IPS-18c (cell line): ENCODE results near the gene MAN2A1.
"Not testable (repeated sequence)": the region's sequence is repeated elsewhere in the genome, so short reads cannot be mapped to it uniquely, and the experiment has no call there.

Source experiments
- H3K4me3 ChIP-seq: 2 replicates; pipeline ENCODE4 v1.7.0; 2013; ENCODE audit warnings: low read depth, mild to moderate bottlenecking, low read length, moderate library complexity; ENCODE audit not compliant: insufficient read depth
- H3K9me3 ChIP-seq: one replicate; pipeline ENCODE4 v1.6.1; 2013; ENCODE audit warnings: mild to moderate bottlenecking, low read length, moderate library complexity; ENCODE audit not compliant: control insufficient read depth, insufficient read depth

The MAN2A1 gene

GRCh38 chr5:109825450-109825849 is 135.7 kb downstream of the MAN2A1 start:
- Histone ChIP-seq H3K4me3 (no peak overlapping the region), H3K9me3 (no peaks in the 10 kb centered on the region)

DNA sequence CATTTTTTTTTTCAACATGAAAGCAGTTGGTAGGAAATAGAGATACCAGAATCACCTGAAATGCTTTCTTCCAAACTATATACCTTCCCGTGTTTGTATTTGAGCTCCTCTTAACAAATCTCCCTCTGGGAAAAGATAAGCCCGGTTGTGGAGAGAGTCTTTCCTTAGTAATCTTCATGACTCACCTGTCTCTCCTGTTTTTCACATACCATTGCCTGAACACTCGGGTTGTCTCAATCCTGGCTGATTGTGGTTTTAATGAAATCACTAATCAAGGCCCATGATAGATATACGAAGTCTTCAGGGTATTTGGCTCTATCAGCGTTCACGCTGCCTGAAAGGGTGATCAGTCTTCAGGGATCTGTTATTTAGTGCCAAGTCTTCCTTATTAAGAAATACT is 136.7 kb downstream of the MAN2A1 start:
- H3K9me3 ChIP-seq, result no peaks in the 10 kb centered on the region
- H3K4me3 ChIP-seq, result no peak overlapping the region

DNA sequence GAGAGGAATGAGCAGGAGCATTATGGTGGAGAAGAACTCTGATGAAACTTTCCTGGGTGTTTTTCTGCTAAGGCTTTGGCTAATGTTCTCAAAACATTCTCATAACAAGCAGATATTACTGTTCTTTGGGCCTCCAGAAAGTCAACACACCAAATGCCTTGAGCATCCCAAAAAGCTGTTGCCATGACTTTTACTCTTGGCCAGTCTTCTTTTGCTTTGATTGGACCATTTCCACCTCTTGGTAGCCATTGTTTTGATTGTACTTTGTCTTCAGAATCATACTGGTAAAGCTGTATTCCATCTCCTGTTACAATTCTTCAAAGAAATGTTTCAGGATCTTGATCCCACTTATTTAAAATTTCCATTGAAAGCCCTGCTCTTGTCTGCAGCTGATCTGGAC is 139.6 kb downstream of the MAN2A1 start:
- Histone ChIP-seq H3K9me3 (no peaks in the 10 kb centered on the region), H3K4me3 (no peak overlapping the region)

DNA sequence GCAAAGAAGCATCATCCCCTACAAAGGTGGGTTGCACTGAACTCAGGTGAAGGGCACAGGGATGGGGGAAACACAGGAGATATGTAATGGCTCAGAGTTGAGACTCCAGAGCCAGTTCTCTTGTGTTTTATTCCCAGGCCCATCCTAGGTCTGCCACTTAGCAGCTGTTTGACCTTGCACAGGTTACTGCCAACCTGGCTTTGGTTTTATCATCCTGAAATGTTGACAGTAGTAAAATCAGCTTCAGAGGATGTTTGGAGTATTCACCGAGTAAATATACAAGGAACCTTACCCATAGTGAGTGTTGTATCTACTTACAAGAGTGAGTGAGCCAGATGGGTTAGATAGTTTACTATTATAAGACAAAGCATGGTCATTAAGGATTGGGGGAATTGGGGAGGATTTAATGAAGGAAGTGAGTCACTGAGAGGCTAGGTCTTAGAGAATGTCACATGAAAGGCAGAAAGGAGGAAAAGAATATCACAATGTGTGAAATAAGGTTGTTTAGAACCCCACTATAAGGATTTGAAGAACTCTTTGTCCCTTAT is 141.3 kb downstream of the MAN2A1 start:
- no peak overlapping the region for H3K4me3 ChIP-seq
- H3K9me3 ChIP-seq, result no peaks in the 10 kb centered on the region

GRCh38 chr5:109832207-109833188 is 142.8 kb downstream of the MAN2A1 start:
- H3K4me3 ChIP-seq, H3K9me3 ChIP-seq: not testable (repeated sequence)

DNA sequence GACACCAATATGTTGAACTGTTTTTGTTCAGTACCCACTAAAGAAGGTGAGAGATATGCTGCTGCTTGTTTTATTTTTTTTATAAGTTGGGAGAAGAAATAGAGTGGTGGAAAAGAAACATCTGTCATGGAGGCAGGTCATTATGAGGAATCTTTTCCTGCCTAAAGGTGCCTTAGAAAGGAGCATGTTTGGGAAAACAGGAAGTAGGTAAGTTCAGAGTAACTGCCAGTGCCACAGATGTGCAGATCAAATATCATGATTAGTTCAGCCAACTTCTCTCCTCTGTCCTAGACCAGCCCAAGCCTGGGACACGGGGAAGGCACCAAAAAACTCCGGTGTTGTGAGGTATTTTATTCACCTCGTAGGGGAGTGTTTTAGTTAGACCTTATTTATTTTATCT is 144.2 kb downstream of the MAN2A1 start:
- no peaks in the 10 kb centered on the region for H3K9me3 ChIP-seq
- no peak overlapping the region for H3K4me3 ChIP-seq

DNA sequence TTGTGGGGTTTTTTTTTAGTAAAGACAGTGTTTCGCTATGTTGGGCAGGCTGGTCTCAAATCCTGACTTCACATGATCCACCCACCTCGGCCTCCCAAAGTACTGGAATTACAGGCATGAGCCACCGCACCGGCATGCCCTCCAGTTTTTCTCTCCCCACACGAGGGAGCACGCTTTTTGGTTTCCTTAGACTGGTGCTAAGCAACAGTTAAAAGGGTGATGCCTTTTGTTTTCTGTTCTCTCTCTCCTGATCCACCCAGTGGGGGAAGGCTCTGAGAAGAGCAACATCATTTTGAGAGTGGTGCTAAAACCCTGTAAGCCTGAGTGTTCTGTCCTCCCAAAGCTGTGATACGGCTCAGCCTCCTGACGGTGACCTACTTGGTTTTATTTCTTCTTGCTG is 146.6 kb downstream of the MAN2A1 start:
- no peaks in the 10 kb centered on the region for H3K9me3 ChIP-seq
- H3K4me3 ChIP-seq, result no peak overlapping the region

- H3K4me3 ChIP-seq, result no peak overlapping the region
Observed at GRCh38 chr5:109837231-109837861, 147.6 kb downstream of the MAN2A1 start.

GRCh38 chr5:109838157-109838556 is 148.4 kb downstream of the MAN2A1 start:
- no peaks in the 10 kb centered on the region for H3K9me3 ChIP-seq
- H3K4me3 ChIP-seq, result no peak overlapping the region

More at GRCh38 chr5:109837231-109837861, 147.6 kb downstream of the MAN2A1 start:
- no peaks in the 10 kb centered on the region for H3K9me3 ChIP-seq

DNA sequence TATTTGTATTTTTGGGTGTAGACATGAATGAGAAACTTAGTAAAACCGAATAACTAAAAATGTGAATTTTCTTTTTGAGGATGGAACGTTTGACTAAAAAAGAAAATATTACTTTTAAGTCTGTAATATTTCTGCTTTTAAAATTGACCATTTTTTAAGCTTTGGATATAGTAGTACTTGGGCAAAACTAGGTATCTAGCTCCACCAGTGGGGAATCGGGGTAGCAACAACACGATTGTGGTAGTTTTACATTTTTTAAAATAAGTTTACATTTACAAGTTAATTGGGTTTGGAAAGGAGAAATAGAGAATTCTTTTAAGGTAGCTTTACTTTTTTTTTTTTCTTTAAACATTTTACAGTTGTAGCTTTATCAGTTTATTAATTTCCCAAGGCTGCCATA is 154.4 kb downstream of the MAN2A1 start:
- Histone ChIP-seq H3K9me3 (no peaks in the 10 kb centered on the region), H3K4me3 (no peak overlapping the region)

DNA sequence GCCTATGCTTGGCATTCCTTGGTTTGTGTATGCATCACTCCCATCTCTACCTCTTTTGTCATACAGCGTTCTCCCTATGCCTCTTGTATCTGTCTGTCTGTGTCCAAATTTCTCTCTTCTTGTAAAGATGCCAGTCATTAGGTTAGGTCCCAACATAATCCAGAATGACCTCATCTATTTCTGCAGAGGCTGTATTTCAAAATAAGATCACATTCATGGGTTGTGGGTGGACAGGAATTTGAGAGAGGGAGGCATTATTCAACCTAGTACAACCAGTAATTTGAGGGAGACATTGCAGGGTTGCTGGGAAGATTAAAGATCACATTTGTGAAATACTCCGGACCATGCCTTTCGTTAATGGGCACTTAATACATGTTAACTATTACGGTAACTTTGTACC is 155.0 kb downstream of the MAN2A1 start:
- H3K9me3 ChIP-seq, result no peaks in the 10 kb centered on the region
- no peak overlapping the region for H3K4me3 ChIP-seq

DNA sequence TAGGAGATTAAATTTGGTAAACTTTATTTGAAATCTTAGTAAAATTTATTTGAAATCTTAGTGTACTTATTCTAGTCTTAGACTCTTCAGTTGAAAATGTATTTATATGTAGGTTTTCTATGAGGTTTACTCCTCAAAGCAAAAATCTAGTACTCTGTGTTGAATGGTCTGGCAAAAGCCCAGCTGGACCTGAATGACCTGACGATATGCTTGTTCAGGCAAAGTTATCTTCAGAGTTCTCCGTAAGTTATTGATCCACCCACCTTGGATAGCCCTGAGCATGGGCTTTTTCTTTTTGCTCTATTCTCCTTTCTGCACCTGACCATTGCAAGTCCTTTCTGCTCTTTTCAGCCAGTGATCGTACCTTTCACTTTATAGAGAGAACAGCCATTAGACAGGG is 158.4 kb downstream of the MAN2A1 start:
- no peak overlapping the region for H3K4me3 ChIP-seq
- H3K9me3 ChIP-seq, result no peaks in the 10 kb centered on the region

GRCh38 chr5:109849478-109850088 is 159.9 kb downstream of the MAN2A1 start:
- Histone ChIP-seq H3K4me3 (no peak overlapping the region), H3K9me3 (no peaks in the 10 kb centered on the region)

GRCh38 chr5:109852371-109853155 is 162.8 kb downstream of the MAN2A1 start:
- Histone ChIP-seq H3K4me3 (no peak overlapping the region), H3K9me3 (no peaks in the 10 kb centered on the region)

DNA sequence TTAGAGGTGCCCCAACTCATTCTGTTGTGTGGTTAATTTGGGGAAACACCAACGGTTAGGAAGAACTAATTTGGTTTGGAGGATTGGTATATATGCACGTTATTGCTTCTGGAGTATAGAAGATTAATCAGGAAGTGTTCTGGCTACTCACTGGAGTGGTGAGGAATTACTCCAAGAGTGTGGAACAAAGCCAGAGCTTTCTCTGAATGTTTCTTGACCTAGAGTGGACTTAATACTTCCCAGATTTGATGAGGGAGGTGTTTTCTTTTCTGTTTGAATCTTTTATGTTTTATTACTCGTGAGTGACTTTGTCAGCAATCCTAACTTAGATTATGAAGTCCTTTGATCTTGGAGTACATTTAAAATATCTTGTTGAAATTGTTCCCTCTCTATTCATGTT is 163.7 kb downstream of the MAN2A1 start:
- no peak overlapping the region for H3K4me3 ChIP-seq
- H3K9me3 ChIP-seq, result no peaks in the 10 kb centered on the region

DNA sequence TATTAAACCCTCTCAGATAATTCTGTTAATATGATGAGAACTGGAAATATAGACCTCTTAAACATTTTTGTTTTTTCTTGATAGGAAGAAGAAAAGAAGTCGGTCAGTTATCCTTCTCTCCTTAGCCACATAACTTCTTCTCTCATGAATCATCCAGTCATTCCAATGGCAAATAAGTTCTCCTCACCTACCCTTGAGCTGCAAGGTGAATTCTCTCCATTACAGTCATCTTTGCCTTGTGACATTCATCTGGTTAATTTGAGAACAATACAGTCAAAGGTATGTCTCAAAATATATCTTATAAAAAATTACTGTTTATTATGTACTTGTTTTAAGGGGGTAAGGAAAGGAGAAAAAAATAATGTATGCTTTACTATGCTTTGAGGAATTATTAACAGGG is 165.3 kb downstream of the MAN2A1 start:
- no peak overlapping the region for H3K4me3 ChIP-seq
- H3K9me3 ChIP-seq, result no peaks in the 10 kb centered on the region

DNA sequence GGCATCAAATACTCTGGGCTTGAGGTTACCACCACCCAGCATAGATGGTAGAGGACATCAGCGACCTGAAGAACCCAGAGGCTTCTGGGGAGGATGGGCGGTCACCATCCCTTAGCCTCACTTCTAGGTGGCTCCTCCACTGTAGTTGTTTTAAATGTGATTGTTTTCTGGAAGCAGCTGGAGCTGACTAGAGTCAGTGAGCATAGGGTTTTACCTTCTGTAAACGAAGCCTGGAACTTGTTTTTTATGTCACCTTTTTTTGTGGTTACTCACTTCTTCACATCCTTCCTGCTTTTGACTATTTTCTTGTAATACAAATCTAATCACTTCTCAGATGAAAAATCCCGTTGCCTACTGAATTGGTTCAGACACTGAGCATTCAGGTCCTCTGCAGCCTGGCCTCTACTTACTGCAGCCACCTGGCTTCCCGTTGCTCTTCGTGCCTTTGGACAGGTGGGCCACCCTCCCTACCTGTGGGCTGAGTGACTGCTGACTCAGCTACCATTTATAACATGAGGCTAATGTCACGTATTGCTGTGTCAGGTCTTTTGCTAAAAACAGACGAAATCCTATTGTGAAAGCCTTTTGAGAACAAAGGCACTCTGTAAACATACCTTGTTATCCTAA is 167.8 kb downstream of the MAN2A1 start:
- H3K4me3 ChIP-seq, result no peak overlapping the region

More for the DNA sequence above, 167.8 kb downstream of the MAN2A1 start:
- H3K9me3 ChIP-seq, result no peaks in the 10 kb centered on the region
